OCI-LY7 (cell line): ENCODE data around the gene BAIAP2L2.

ENCODE experiments used
- CTCF ChIP-seq: fragments of 200-600 bp; sonication (generic); conservative IDR thresholded peaks from 2 replicates; pipeline ENCODE4 v1.5.1; 2014; ENCODE audit warnings: mild to moderate bottlenecking, antibody characterized with exemption, low read length, moderate library complexity, mixed read lengths
- EZH2phosphoT487 ChIP-seq: fragments of 200-600 bp; sonication (generic); IDR thresholded peaks from 2 replicates; pipeline ENCODE4 v1.6.1; 2018; ENCODE audit warnings: low read depth, borderline replicate concordance, mild to moderate bottlenecking, mixed run types, antibody characterized with exemption, low read length, moderate library complexity, mixed read lengths

- TF ChIP-seq CTCF (no peak), EZH2phosphoT487 (no peak)
These were observed 3.5 kb downstream of the BAIAP2L2 start for GRCh38 chr22:38106814-38107578.
